SK-N-SH (cell line): ENCODE measurements around the gene S100A8. TPM values are rescaled to one million over a fixed set of nuclear protein-coding genes. Genes with fewer than 3 reads are reported as not detected.

Experiments
- CTCF ChIA-PET: fragments of 300-600, 350-600 bp; formaldehyde crosslinking; extraction: SDS; loops from one replicate; lab custom pipeline; 2021; lab: Yijun Ruan, JAX
- POLR2A ChIA-PET: fragments of 350-600 bp; sonication (Branson Sonifier 250); formaldehyde crosslinking; extraction: SDS; loops from one replicate; lab custom pipeline; 2020; ENCODE audit warnings: antibody characterized with exemption, inconsistent platforms; lab: Yijun Ruan, JAX
- DNase-seq: peaks from one replicate; pipeline ENCODE4 v3.0.0; 2012
- H2AFZ ChIP-seq: fragments of 200-600 bp; sonication (generic); 2 replicates; pipeline ENCODE4 v1.8.1; 2016; ENCODE audit warnings: antibody characterized with exemption, mild to moderate bottlenecking, low read depth
- H3F3A ChIP-seq: fragments of 200-600 bp; sonication (generic); replicated peaks from 2 replicates; pipeline ENCODE3; 2016; ENCODE audit warnings: antibody characterized with exemption, mild to moderate bottlenecking; ENCODE audit not compliant: insufficient read depth
- H3K27ac ChIP-seq, 2 experiments: fragments of 200-500 bp in 1 of 2; fragments of 200-600 bp in 1 of 2; sonication (Bioruptor generic) in 1 of 2; sonication (generic), shearing (Covaris generic) in 1 of 2; 2 replicates each; pipeline versions ENCODE4 v1.5.1 to v1.6.1; 2014 to 2016; ENCODE audit warnings: low read depth in 2 of 2, inconsistent platforms in 1 of 2, low read length in 1 of 2, mild to moderate bottlenecking in 1 of 2, mixed read lengths in 1 of 2
- H3K27me3 ChIP-seq: fragments of 200-600 bp; sonication (generic), shearing (Covaris generic); 2 replicates; pipeline ENCODE4 v1.6.1; 2016; ENCODE audit warnings: mixed run types; ENCODE audit not compliant: insufficient read depth
- H3K36me3 ChIP-seq, 2 experiments: fragments of 200-500 bp in 1 of 2; fragments of 200-600 bp in 1 of 2; sonication (Bioruptor generic) in 1 of 2; sonication (generic) in 1 of 2; replicated peaks in 1 of 2; 2 replicates each; pipeline versions ENCODE3 to v1.5.1; 2014 to 2016; ENCODE audit warnings: low read length in 1 of 2, mild to moderate bottlenecking in 1 of 2; ENCODE audit not compliant: insufficient read depth in 2 of 2, control insufficient read depth in 1 of 2
- H3K4me1 ChIP-seq, 2 experiments: fragments of 200-500 bp in 1 of 2; fragments of 200-600 bp in 1 of 2; sonication (Bioruptor generic) in 1 of 2; sonication (generic), shearing (Covaris generic) in 1 of 2; 2 replicates each; pipeline versions ENCODE4 v1.5.1 to v1.6.1; 2014 to 2016; ENCODE audit warnings: low read depth in 1 of 2, low read length in 1 of 2, mixed run types in 1 of 2; ENCODE audit not compliant: insufficient read depth in 2 of 2, control insufficient read depth in 1 of 2
- H3K4me2 ChIP-seq: fragments of 200-600 bp; sonication (generic), shearing (Covaris generic); 2 replicates; pipeline ENCODE4 v1.6.1; 2017; ENCODE audit warnings: mixed run types
- H3K4me3 ChIP-seq, 2 experiments: fragments of 200-500 bp in 1 of 2; fragments of 200-600 bp in 1 of 2; sonication (Bioruptor generic) in 1 of 2; sonication (generic), shearing (Covaris generic) in 1 of 2; 2 replicates each; pipeline versions ENCODE4 v1.5.1 to v1.8.1; 2014 to 2016; ENCODE audit warnings: low read depth in 2 of 2, inconsistent platforms in 1 of 2, low read length in 1 of 2, mild to moderate bottlenecking in 1 of 2, mixed read lengths in 1 of 2, moderate library complexity in 1 of 2
- H3K79me2 ChIP-seq: fragments of 200-600 bp; sonication (generic); 2 replicates; pipeline ENCODE4 v1.8.1; 2017; ENCODE audit warnings: mild to moderate bottlenecking; ENCODE audit not compliant: insufficient read depth
- H3K9ac ChIP-seq: fragments of 200-600 bp; sonication (generic); 2 replicates; pipeline ENCODE4 v1.6.1; 2017; ENCODE audit warnings: mixed run types
- H3K9me2 ChIP-seq: fragments of 200-600 bp; sonication (generic); 2 replicates; pipeline ENCODE4 v1.6.1; 2017; ENCODE audit warnings: mixed run types
- H3K9me3 ChIP-seq: fragments of 200-600 bp; sonication (generic); 2 replicates; pipeline ENCODE4 v1.6.1; 2017; ENCODE audit warnings: mixed run types, mild to moderate bottlenecking, moderate library complexity
- H4K20me1 ChIP-seq: fragments of 200-600 bp; sonication (generic); 2 replicates; pipeline ENCODE4 v1.6.1; 2017; ENCODE audit warnings: mild to moderate bottlenecking, mixed run types; ENCODE audit not compliant: insufficient read depth
- CHD2 ChIP-seq: fragments of 150-350 bp; IDR thresholded peaks from 2 replicates; pipeline ENCODE4 v1.6.1; 2018; ENCODE audit warnings: low read length; ENCODE audit not compliant: partially characterized antibody
- ELF1 ChIP-seq: IDR thresholded peaks from 2 replicates; pipeline ENCODE4 v1.4.0; 2012
- EZH2phosphoT487 ChIP-seq: fragments of 200-600 bp; sonication (generic); IDR thresholded peaks from 2 replicates; pipeline ENCODE4 v1.6.1; 2017; ENCODE audit warnings: low read depth, mixed run types, mild to moderate bottlenecking, antibody characterized with exemption, moderate library complexity, borderline replicate concordance
- GABPA ChIP-seq: IDR thresholded peaks from 2 replicates; pipeline ENCODE4 v1.4.0; 2012; ENCODE audit warnings: low read depth, mild to moderate bottlenecking
- MAX ChIP-seq: IDR thresholded peaks from 2 replicates; pipeline ENCODE4 v1.4.0; 2012; ENCODE audit warnings: low read depth
- MXI1 ChIP-seq: IDR thresholded peaks from 2 replicates; pipeline ENCODE4 v1.6.1; 2012; ENCODE audit warnings: mild to moderate bottlenecking, low read depth, low read length, improper control_type of control experiment
- NFIC ChIP-seq: IDR thresholded peaks from 2 replicates; pipeline ENCODE4 v1.4.0; 2012; ENCODE audit warnings: borderline replicate concordance
- NRF1 ChIP-seq: IDR thresholded peaks from 2 replicates; pipeline ENCODE4 v1.6.1; 2012; ENCODE audit warnings: low read depth, mild to moderate bottlenecking, low read length
- PBX3 ChIP-seq: IDR thresholded peaks from 2 replicates; pipeline ENCODE4; 2012
- RCOR1 ChIP-seq: fragments of 150-350 bp; IDR thresholded peaks from 2 replicates; pipeline ENCODE4 v1.6.1; 2017; ENCODE audit warnings: antibody characterized with exemption, low read length
- REST ChIP-seq: IDR thresholded peaks from 2 replicates; pipeline ENCODE4 v1.6.1; 2012; ENCODE audit warnings: mild to moderate bottlenecking, low read depth, low read length, moderate library complexity
- RXRA ChIP-seq: IDR thresholded peaks from 2 replicates; pipeline ENCODE4 v1.4.0; 2012; ENCODE audit warnings: low read depth, mild to moderate bottlenecking, borderline replicate concordance
- TAF1 ChIP-seq: IDR thresholded peaks from 2 replicates; pipeline ENCODE4 v1.6.1; 2012; ENCODE audit warnings: low read depth, mild to moderate bottlenecking, low read length, moderate library complexity, borderline replicate concordance
- TCF12 ChIP-seq: IDR thresholded peaks from 2 replicates; pipeline ENCODE4 v1.4.0; 2012
- TEAD4 ChIP-seq: IDR thresholded peaks from 2 replicates; pipeline ENCODE4 v1.4.0; 2012; ENCODE audit warnings: mild to moderate bottlenecking, borderline replicate concordance; ENCODE audit not compliant: insufficient read depth
- USF1 ChIP-seq: IDR thresholded peaks from 2 replicates; pipeline ENCODE4 v1.4.0; 2012; ENCODE audit warnings: low read depth, borderline replicate concordance
- ZBTB33 ChIP-seq: IDR thresholded peaks from 2 replicates; pipeline ENCODE4 v1.4.0; 2012; ENCODE audit warnings: low read depth, borderline replicate concordance
- WGBS: methylation state at CpG from one replicate; pipeline ENCODE4 v1.1.6; 2017; ENCODE audit warnings: low lambda C conversion rate; 5-methylcytosine and 5-hydroxymethylcytosine counted together
- polyA plus RNA-seq, 3 experiments: library from polyadenylated mRNA; depleted of rRNA; stranded (reverse); fragments of >200 nt; gene quantifications; 2 replicates each; pipeline ENCODE4 v1.2.3, GENCODE V29; 2012

S100A8 gene
- polyA plus RNA-seq, 1 of the 3 experiments (the other 2 are of a cell fraction), result not detected

- Histone ChIP-seq H4K20me1 (no peaks in the 10 kb centered on the region), H3K9ac (no peak overlapping the region), H3K79me2 (no peaks in the 10 kb centered on the region), H3K4me1 (no peaks in the 10 kb centered on the region), H3K27ac (no peak overlapping the region), H3K9me3 (no peaks in the 10 kb centered on the region), H2AFZ (no peak overlapping the region), H3K4me3 (no peak overlapping the region), H3K9me2 (no peaks in the 10 kb centered on the region), H3K4me2 (no peak overlapping the region), H3K27me3 (peaks cover 57% of the 10 kb centered on the region), H3K36me3 (no peaks in the 10 kb centered on the region), H3F3A (no peaks in the 10 kb centered on the region)
- CTCF ChIA-PET, result interaction anchor here (0.8 to 1.4 kb wide), 4 partner anchors 44 to 99 kb away, joined by 3 to 4 read pairs (median 4); no protein-coding TSS in a partner anchor
- 0% methylated on average over 3 of the region's 6 CpGs for WGBS
- POLR2A ChIA-PET, result no interaction called here
- TF ChIP-seq TAF1 (no peak), EZH2phosphoT487 (no peak), MXI1 (no peak), REST (no peak), MAX (no peak), RCOR1 (no peak), CHD2 (no peak), NRF1 (no peak), TCF12 (no peak)
- DNase-seq, result no peak
These were observed 5.6 kb upstream of the S100A8 start for GRCh38 chr1:153396461-153396860.

GRCh38 chr1:153395776-153396175 lies 4.9 kb upstream of the S100A8 start:
- Histone ChIP-seq H3K4me2 (no peak overlapping the region), H4K20me1 (no peaks in the 10 kb centered on the region), H3K79me2 (no peaks in the 10 kb centered on the region), H3K9ac (no peak overlapping the region), H3K36me3 (no peaks in the 10 kb centered on the region), H3K9me3 (no peaks in the 10 kb centered on the region), H3K27ac (no peak overlapping the region), H3K4me3 (no peak overlapping the region), H3F3A (no peaks in the 10 kb centered on the region), H3K9me2 (no peaks in the 10 kb centered on the region), H3K4me1 (no peaks in the 10 kb centered on the region), H2AFZ (no peak overlapping the region), H3K27me3 (peaks cover 60% of the 10 kb centered on the region)
- DNase-seq, result no peak
- WGBS, result 20% methylated on average over 5 of the region's 6 CpGs
- ChIA-PET CTCF (interaction anchor here (0.8 to 1.4 kb wide), 3 partner anchors 44 to 99 kb away, joined by 3 to 4 read pairs (median 4); no protein-coding TSS in a partner anchor), POLR2A (no interaction called here)
- TF ChIP-seq RXRA, result no peak
- TF ChIP-seq ELF1, result no peak
- no peak for TF ChIP-seq GABPA
- no peak for TF ChIP-seq ZBTB33
- TF ChIP-seq USF1, result no peak
- no peak for TF ChIP-seq PBX3
- no peak for TF ChIP-seq NFIC
- no peak for TF ChIP-seq TEAD4
